ENCODE data around the gene OR1F1.
"Not testable (repeated sequence)": the region's sequence is repeated elsewhere in the genome, so short reads cannot be mapped to it uniquely, and the experiment has no call there.

OR1F1 gene

DNA sequence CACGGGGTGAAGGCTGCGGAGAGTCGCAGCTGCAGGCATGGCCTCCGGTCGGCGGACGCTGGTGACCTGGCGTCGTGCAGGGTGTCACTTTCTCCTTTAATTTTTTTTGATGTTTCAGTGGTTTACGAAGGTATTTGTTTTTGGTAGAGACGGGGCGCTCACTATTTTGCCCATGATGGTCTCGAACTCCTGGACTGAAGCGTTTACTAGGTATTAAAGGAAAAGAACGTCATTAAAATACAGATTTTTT lies 36.1 kb upstream of the OR1F1 start:
- no peak for DNase-seq

- DNase-seq = peak; percentile 95
Measured at GRCh38 chr16:3152277-3152990, 35.6 kb upstream of the OR1F1 start.

- no peak for DNase-seq
Measured at GRCh38 chr16:3152991-3153368, 35.0 kb upstream of the OR1F1 start.

GRCh38 chr16:3155181-3155580 lies 32.8 kb upstream of the OR1F1 start:
- DNase-seq = no peak

DNA sequence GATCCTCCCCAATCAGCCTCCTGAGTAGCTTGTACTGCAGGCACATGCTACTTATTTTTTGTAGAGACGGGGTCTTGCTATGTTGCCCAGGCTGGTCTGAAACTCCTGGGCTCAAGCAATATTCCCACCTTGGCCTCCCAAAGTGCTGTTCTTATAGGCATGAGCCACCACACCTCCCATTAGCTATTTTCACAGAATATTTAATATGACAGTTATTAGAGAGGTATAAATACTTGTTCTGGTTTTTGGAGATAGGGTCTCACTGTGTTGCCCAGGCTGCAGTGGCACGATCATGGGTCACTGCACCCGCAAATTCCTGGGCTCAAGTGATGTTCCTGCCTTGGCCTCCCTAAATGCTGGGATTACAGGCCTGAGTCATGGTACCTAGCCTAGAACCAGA lies 32.0 kb upstream of the OR1F1 start:
- DNase-seq = no peak

DNA sequence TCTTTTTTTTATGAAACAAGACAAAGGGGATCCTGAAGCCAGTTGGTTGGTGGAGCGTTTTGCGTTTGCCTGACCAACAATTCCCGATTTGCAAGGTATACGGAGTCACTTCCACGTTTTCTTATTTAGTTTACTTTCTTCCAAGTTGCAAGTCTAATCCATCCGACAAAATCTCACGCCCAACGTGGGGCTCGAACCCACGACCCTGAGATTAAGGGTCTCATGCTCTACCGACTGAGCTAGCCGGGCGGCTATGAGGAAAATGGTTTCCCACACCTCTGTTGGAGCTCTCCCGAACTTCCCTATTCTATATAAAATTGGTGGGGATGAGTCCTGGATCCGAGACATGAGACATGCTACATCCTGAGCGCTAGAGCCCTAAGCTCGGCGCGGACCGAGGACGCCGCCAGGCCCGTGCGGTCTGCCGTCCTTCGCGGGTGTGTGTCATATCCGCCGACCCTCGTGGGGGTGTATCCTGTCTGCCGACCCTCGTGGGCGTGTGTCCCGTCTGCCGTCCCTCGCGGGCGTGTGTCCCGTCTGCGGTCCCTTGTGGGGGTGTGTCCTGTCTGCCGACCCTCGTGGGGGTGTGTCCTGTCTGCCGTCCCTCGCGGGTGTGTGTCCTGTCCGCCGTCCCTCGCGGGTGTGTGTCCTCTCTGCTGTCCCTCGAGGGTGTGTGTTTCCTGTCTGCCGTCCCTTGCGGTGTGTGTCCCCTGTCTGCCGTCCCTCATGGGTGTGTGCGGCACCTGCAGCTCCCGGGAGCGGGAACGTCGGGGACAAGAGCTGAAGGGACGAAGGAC lies 30.6 kb upstream of the OR1F1 start:
- DNase-seq = peak; percentile 78

GRCh38 chr16:3158026-3158509 lies 29.9 kb upstream of the OR1F1 start:
- no peak for DNase-seq

DNA sequence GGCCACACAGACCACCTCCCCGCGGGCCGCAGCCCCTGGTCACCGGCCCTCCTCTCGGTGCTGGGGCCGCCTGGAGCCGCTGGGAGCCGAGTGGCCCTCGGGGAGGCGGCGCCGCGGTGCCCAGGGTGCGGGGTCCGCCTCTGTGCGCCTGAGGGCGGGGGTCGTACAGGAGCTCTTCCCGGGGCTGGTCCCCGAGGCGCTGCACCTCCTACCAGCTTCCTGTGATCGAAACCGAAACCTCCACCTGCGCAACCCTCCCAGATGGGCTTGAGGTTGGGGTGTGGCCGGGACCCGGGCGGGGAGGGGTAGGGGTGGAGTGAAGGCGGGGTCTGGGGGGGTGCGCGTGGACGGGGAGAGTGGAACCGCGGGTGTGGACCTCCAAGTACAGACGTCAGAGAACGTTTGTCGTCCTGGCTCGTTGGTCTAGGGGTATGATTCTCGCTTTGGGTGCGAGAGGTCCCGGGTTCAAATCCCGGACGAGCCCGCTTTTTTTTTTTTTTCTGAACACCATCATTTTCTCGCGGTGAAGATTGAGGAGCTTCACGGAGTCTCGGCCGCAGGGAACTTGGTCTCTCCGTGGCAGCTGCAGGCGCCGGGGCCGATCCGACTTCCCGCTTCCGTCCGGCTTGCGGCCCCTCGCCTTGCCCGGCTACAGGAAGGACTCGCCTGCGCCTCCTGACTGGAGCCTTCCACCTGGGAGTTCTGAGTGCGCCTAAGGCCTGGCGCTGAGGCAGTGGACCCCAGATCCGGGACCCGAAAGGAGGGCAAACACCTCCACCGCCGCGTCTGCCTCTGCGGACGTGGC lies 29.3 kb upstream of the OR1F1 start:
- DNase-seq = peak; percentile 95

- peak; percentile 71 for DNase-seq
Measured at GRCh38 chr16:3161235-3162018, 26.6 kb upstream of the OR1F1 start.

GRCh38 chr16:3164121-3164991 lies 23.6 kb upstream of the OR1F1 start:
- no peak for DNase-seq

- no peak for DNase-seq
Measured at GRCh38 chr16:3165111-3165822, 22.7 kb upstream of the OR1F1 start.

DNA sequence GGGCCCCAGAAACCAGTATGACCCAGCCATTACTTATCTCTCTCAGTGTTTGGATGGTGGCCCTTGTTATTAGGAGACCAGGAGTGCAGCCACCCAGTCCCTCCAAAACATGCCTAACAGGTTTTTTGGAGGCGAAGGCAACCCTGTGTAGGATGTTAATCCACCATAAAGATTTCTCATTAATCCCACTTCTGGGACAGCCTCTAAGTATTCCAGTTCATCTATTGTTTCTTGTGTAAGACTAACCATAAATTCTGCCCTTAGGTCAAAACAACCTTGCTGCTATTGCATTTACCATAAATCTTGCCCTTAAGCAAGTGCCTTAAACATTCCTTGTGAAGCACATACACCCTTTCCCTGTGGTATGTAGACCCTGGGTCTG lies 21.5 kb upstream of the OR1F1 start:
- DNase-seq = no peak

DNA sequence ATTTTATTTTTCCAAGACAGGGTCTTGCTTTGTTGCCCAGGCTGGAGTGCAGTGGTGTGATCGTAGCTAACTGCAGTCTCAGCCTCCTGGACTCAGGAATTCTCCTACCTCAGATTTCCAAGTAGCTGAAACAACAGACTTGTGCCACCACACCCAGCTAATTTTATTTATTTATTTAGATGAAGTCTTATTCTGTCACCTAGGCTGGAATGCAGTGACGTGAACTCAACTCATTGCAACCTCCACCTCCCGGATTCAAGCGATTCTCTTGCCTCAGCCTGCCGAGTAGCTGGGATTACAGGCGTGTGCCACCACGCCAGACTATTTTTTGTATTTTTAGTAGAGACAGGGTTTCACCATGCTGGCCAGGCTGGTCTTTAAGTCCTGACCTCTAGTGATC lies 19.3 kb upstream of the OR1F1 start:
- not testable (repeated sequence) for DNase-seq

DNA sequence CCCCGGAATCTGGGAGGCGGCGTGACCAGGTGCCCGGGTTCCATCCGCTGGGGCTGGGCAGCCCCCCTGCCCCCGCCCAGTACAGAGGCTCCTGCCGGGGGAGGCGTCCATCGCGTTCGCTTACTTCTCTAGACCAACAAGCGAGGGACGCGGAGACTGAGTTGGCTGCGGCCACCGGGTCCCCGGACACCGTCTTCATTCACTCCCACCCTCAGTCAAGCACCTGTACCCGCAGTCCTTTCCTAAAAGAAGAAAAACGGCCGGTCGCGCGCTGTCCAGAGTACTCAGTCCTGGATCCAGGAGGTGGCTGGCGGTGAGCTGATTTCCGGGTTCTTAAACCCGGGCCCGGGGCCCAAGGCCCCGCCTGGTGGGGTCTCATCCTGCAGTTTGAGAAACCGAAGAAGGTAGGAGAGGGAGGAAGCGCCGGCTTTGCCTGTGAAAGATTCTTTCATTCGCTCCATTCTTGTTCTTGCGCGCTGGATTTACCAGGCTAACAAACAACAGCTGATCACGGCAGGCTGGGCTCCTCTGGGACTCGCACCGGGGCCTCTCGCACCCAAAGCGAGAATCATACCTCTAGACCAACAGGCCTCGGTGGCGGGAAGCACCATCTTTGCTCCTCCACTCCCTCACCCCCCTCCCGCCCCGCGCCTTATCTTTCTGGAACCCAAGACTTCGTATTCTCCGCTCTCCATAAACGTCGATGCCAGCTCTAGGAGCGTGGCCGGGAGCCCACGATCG lies 17.4 kb upstream of the OR1F1 start:
- no peak for DNase-seq

GRCh38 chr16:3171181-3171854 lies 16.7 kb upstream of the OR1F1 start:
- DNase-seq = no peak

DNA sequence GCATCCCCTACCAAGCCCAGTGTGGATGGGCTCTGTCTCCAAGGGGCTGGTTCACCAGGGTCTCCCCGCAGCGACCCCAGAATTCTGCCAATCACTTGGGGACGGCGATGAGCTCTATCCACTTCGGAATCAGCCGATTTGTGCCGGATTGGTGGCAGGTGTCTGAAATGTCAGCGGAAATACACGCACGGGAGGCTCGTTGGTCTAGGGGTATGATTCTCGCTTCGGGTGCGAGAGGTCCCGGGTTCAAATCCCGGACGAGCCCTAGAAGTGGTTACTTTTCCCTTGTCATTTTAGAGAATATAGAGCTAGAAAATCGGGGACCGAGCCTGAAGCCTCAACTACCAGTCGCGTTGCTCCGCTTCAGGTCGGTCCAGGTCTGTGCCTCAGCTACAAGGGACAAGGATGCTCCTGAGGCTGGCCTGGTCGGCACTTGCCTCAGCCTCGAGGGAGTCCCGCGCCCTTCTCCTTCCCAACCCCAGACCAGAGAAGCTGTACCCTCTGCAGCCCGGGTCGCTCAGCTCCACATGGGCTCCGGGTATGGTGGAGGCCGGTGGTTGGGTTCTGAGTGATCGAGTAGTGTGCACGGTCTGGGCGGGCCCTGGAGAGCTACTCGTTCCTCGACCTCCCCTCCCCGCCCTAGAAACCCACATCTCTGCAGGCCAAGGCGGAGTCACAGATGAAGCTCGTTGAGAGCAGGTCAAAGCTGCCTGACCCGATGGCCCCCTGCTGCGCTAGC lies 16.0 kb upstream of the OR1F1 start:
- DNase-seq = no peak

DNA sequence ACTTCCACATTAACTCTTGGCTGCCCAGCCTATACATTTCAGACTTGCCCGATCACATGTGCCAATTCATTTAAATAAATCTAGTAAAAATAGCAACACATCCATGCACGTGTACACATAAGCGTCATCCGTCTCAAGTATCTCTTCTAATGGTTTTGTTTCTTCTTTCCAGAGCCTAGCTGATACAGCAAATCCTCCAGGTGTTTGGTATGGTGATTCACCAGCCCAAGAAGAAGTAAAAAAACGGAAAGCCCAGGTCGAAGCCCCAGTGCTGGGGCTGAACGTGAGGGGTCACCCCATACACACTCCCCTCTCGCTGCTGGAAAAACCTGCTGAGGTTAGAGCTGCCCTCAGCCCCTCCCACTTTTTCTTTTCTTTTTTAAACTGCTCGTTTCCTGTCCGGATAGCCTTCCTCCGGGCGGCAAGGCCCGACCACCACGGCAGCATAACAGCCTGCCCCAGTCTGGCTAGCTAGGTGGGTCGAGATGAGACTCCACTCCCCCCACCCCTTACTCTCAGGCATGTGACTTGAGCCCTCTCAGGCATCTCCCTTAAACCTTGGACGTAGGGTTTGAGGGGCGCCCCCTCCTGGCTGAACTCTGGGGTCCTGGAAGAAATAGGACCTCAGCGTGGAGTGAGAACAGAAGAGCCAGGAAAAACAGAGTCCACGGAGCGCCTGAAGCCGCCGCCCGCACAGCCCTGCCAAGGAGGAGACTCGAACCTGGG lies 13.9 kb upstream of the OR1F1 start:
- DNase-seq = peak; percentile 33

- no peak for DNase-seq
Measured at GRCh38 chr16:3174618-3175148, 13.3 kb upstream of the OR1F1 start.

All from NCI-H345 (cell line).